Uterus (tissue), 2 donors: ENCODE data around the gene PRR3.
"Not testable (repeated sequence)": the region's sequence is repeated elsewhere in the genome, so short reads cannot be mapped to it uniquely, and the experiment has no call there.

ENCODE experiments used
- CTCF ChIP-seq, 4 experiments: fragments of 200-600 bp in 2 of 4; fragments of 450-650 bp in 2 of 4; sonication (generic) in 2 of 4; IDR thresholded peaks; one replicate each; pipeline ENCODE4 v1.5.1; 2016 to 2019; ENCODE audit warnings: antibody characterized with exemption in 4 of 4, mild to moderate bottlenecking in 2 of 4, moderate library complexity in 1 of 4
- POLR2A ChIP-seq, 2 donors: fragments of 450-650 bp; IDR thresholded peaks; one replicate each; pipeline ENCODE4 v1.6.1; 2016; ENCODE audit warnings: antibody characterized with exemption in 2 of 2, mild to moderate bottlenecking in 1 of 2, moderate library complexity in 1 of 2

DNA sequence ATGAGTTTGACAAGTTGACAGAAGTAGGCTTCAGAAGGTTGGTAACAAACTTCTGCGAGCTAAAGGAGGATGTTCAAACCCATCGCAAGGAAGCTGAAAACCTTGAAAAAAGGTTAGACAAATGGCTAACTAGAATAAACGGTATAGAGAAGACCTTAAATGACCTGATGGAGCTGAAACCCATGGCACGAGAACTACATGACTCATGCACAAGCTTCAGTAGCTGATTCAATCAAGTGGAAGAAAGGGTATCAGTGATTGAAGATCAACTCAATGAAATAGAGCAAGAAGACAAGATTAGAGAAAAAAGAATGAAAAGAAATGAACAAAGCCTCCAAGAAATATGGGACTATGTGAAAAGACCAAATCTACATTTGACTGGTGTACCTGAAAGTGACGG, 35.1 kb upstream of the PRR3 start:
- TF ChIP-seq CTCF, POLR2A (IDR thresholded peaks at IDR 0.05): not testable (repeated sequence)
